SKM-1 treated with dmso at 0.1 percent for 144 hours (cell line): Measurements from ENCODE around the gene CLEC16A.
"Not testable (repeated sequence)": the region's sequence is repeated elsewhere in the genome, so short reads cannot be mapped to it uniquely, and the experiment has no call there.

Experiments used
- DNase-seq: peaks from one replicate; lab custom pipeline; 2025; ENCODE audit not compliant: unreplicated experiment; lab: John Stamatoyannopoulos, UW

CLEC16A gene

DNA sequence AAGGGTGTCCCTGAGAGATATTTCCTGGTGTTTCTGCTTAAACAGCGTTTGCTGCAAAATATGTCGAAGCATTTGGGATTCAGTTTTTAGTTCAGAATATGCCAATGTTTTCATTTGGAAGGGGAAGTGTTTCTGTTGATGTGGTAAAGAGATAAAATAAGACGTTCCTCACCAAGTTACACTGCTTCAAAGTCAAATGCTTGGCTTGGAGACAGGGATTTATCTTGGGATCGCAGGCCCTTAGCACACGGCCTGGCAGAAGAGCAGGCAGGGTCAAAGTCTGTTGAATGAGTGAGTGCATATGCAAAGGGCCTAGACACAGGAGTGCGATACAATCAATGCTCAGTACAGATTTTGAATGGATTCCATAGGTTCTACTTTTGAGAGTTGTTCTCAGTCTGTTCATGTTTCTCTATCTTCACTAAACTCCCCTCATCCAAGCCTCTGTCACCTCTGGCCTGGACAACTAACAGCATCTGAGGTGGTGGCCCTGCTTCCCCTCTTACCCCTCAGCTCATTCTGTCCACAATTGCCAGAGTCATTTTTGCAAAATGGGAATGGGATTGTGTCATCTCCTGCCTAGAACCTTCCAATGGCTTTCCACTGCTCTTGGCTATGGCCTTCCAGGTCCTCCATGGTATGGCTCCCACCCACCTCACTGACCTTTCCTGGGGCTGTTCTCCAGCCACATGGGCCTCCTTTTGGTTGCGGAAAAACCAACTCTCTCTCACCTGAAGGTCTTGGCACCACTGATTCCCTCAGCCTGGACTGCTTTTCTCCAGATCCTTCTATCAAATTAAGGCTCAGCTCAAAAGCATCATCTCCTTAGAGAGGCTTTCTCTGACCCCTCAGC lies 5.3 kb upstream of the CLEC16A start:
- DNase-seq, result no peak

DNA sequence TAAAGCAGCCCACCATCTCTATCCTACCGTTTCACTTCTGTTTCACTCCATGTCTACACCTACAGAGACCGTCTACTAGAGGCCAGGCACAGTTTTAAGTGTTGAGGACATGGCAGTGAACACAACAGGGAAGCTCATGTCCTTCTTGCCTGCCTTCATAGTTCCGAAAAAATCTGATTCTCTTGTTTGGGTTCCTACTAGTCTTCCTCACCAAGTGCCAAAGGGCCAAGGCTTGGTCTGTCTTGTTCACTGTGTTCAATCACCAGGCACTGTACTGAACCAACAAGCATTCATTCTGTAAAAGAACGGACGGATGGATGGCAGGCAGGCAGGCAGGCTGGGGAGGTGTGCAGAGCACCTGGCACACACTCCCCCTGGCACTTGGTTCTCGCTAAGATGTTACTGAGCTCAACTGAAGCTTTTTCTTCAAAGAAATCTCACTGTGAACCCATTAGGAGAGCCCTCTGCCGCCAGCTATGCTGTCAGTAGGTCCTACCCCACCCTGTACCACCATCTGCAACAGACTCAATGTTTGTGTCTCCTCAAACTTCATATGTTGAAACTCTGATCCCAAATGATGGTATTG lies 4.6 kb upstream of the CLEC16A start:
- no peak for DNase-seq

DNA sequence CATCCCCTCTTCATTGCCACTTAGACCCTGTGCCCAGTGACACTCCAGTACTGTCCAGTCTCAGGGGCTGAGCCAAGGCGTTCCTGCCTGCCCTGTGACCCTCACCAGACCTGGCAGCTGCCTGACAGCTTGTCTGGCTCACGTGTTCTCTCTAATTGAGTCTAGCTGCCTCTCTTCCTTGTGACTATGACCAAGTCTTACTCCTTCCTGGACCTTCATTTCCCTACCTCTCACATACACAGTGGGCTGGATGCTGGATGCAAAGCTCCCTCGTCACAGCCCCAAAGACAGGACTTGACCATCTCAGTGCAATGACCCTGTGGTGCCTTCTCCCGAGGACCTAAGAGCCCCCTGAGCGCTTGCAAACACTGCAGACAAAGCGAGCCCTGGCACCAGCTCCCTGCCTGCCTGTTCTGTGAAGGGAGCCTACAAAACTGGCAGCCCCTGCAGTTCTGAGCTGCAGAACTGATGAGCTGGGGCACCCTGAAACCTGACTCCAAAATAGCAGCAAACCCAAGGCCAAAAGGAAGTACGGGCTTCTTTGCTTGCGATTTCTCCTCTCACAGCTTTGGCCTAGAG lies 3.8 kb upstream of the CLEC16A start:
- DNase-seq, result no peak

DNA sequence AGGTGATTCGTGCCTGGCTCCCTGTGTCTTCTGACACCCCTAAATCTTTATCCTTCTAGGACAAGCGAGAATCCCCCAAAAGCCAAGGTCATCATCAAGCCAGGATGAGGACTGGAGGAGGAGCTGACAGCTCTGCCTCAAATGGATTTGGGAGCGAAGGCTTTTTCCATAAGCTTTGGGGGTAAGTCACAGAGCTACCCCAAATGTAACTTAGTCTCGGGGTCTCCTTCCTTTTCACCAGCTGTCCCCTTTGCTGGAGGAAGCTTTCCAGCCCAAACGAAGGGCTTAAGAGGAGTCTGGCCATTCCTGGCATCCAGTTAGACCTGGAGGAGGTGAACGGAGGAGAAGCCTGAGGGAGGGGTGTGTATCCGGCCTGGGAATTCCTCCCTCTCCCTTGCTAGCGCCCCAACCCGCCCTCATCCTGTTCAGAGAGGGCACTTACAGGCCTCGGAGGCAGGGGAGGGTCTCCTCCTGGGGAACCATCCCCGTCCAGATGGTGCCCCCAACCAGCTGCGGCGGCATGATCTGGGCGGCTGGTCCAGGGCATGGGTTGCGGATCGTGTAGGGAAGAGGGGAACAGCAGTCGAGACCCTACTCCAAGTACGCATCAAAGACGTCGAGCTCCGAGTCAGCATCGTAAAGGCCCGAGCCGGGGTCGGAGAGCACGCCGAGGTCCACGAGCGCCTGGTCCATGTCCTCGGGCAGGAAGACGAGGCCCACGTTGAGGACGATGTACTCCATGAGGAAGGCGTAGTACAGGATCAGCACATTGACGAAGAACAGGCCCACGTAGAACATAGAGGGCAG lies 3.0 kb upstream of the CLEC16A start:
- no peak for DNase-seq

DNA sequence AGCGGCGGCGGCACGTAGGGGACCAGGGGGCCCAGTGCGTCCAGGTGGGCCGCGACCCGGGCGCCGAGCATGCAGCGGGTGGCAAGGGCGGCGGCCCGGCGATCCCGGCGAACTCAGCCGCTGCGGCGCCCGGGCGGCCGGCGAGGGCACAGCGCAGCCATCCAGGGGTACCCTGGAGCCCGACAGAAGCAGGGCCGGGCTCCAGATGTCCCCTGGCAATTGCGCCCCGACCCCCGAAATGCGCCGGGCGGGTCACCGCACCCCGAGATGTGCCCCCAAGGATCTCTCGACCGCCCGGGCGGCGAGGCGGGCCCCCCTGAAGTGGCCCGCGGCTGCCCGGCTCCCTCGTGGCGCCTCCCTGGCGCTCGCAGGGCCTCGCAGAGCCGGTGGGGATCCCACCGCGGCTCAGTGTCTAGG lies 2.4 kb upstream of the CLEC16A start:
- not testable (repeated sequence) for DNase-seq

DNA sequence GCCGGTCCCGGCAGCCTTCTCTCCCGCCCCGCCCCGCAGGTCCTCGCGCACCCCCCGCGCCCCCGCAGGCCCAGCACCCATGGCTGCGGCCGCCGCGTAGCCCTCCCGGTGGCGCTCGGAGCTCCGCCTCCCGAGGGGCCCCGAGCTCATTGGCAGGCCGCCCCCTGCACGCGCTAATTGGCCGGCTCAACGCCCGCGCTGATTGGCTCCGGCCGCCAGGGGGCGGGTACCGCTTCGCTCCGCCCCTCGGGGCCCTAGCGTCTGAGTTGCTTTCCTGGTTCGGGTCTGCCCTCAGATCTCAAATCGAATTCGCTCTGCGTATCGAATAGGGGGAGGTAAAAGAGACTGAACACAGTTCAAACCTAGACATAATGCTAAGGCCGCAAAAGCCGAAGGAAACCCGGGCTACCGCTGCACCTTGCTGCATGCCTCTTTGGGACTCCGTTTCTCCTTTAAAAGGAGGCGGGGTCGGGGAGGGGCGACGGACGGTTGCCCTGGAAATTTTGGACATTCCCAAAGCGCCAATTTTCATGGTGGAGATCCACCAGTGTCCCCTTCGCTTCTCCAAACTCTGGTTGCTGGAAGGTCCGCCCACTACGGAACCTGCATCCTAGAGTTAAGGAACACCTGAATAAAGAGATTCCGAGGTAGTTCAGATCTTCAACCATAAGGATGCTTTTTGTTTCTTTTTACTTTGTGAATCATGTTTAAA lies 1.9 kb upstream of the CLEC16A start, which contains the start of gene DEXI:
DEXI (minus strand) TSS at position 117 of the 712 bp plus-strand sequence. CDS start 463 bp downstream, outside the sequence.
- peak; percentile 92 for DNase-seq

DNA sequence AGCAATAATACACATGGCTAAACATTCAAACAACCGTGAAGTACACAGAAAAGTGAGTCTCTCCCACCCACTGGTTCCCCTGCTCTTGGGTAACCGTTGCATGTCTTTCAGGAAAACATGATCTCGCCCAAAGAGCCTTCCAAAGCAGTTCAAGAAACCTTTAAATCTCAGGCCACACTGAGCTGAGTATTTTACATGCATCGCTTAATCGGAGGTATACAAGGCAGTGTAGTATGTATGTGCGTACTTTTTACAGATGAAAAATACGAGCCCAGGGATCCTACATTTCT lies 1.4 kb upstream of the CLEC16A start:
- DNase-seq, result no peak

DNA sequence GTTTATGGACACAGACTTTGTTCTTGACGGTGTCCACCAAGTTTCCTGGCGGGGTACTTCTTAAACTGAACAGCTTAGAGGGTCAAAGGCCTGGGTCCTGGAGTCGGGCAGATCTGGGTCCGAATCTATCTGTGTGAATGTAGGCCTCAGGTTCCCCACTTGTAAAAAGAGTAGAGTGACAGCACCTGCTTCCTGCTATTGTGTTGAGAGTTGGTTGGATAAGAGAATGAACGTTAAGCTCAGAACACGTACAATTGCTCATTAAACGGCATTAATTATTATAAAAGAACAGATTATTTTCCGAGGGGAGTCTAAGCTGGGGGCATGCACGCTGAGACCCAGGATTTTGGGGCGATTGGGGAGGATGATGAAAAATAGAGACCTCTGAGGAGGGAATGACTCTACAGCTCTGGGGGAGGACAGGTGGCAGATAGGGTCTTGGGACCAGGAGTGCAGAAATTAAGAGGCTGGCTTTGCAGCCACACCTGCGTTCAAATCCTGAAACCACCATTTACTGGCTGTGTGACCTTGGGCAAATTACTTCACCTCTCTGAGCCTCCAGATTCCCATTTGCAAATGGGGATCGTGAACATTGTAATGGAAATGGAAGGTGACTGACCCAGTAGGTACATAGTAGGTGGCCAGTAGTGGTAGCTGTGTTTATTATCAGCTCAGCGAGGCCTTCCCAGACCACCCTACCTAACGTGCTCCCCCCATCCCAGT lies 862 bp downstream of the CLEC16A start:
- DNase-seq, result no peak

DNA sequence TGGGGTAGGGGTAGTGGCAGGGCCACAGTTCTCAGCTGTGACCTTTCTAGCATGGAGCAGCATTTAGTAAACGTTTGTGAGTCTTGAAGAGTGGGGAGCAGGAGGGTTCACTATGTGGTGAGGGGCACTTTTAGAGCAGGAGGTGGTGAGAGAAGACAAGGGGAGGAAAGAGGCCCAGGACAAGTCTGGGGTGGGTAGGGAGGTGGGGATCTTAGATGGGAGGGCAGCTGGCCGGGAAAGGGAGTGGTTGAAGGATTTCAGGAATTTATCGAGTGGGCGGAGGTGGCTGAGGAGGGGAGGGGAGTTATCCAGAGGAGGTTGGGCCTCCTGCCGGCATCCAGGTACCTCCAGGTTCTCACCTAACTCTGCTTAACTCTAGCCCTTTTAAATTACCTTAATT lies 1.9 kb downstream of the CLEC16A start:
- DNase-seq, result no peak

DNA sequence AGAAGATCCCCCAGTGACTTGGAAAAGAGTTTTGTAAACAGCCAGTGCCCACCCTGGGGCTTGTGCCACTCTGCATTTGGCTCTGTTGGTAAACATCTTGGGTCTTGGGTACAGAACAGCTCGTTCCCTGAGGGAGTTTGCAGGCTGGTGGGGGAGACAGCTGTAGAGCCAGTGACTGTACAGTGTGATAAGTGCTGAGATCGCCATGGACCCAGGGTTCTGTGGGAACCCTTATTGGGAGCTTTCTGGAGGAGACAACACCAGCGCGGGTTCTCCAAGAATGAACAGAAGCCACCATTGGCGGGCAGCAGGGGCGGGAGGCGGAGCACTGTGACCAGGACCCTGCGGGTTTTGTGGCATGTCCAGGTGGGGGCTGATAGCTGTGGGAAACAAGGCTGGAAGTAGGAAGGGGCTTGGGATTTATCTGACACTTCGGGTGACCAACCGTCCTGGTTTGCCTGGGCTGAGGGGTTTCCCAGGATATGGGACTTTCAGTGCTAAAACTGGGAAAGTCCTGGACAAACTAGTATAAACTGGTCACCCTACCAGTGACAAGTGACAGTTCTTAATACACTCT lies 2.9 kb downstream of the CLEC16A start:
- no peak for DNase-seq

DNA sequence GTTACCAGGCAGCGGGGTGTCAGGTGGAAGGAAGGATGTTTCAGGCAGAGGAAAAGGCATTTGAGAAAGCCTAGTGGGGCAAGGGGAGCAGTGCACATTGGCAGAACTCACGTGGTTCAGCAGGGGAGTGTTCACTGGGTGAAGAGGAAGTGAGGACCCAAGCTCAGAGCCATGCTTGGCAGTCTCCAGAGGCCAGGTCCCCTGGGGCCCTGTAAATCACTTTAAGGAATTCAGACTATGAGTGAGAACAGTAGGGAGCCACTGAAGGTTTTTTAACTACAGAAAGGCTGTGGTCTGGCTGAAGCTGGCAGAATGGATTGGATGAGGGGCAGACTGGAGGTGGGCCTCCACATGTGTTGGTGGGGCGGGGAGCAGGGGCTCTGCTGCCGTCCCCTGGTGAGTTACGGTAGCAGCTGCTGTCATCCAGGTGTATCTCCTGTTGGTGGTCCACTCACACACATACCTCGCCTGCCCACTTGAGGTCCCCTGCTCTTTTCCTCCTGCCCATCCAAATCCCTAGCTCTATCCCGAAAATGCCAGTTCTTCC lies 5.1 kb downstream of the CLEC16A start:
- peak; percentile 95 for DNase-seq

DNA sequence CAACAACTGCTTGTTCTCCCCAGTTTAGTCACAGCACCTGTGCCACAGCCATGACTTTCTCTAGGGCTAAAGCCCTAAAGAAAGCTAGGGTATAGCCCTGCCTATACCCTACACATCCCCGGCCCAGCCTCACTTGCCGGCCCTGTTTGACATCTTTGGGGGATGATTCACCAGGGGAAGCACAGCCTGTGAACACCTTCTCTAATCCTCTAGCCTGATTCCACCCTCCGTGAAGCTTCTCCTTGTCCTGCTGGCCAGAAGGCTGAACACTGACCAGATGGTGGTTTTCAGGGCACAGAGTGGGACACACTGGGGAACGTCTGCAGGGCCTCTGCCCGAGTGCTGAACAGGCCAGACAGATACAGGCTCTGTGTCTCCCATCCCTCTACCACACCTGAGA lies 6.0 kb downstream of the CLEC16A start:
- no peak for DNase-seq

DNA sequence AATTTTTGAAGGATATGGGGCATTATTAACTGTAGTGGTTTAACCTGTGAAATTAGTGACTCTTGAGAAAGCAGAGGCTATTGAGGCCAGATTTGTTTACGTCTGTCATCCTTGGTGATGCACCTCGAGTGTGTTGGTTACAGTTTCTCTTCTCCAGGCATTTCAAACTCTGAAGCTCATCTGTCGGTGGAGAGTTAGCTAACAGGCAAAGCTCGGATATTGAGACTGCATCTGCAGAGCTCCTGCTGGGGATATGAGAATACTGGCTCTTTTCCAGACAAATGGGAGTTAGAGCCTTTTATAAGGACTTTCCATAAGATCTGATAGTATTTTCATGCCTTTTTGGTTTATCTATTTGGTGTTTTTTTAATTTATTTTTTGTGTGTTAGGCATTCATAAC lies 6.7 kb downstream of the CLEC16A start:
- DNase-seq, result no peak

DNA sequence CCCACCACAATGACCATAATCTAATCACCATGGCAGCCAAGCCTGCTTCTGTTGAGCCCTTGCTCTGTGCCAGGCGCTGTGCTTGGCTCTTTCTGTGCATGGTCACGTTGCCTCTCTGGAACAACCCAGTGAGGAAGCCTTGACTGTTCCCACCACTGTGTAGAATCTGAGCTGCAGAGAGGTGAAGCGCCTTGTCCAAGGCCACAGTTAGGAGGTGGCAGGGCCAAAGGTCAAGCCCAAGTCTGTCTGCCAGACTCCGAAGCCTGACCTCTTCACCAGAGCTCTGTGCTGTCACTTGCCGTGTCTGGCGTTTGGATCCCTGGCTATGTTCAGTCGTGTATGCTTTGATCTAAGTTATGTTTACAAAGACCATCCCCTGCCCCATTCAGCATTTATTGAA lies 10.5 kb downstream of the CLEC16A start:
- no peak for DNase-seq

DNA sequence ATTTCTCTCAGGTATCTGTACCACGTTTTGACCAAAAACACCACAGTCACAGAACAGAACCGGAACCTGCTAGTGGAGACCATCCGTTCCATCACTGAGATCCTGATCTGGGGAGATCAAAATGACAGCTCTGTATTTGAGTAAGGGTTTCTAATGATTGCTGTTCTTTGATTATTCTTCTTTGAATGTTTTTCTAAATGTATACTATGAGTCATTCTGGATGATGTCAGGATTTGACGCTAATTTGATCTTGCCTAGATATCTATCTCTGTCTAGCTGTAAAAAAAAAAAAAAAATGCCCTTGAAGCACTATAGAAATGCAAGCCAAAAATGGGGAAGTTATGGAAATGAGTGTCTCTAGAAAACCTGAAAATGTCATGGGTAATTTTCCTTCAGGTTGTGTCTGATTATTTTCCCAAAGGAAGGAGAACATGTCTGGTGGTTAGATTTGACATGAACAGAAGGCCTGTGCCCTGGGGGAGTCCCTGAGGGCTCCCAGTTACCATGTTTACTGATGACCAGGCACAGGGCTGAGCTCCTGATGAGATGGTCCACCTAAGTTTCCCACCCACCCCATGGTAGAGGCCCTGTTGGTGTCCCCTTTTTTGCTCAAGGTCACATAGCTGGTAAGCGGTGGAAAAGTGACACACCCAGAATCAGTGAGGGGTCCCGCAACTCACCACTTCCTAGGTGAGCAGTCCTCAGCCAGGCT lies 13.6 kb downstream of the CLEC16A start:
- DNase-seq, result no peak

DNA sequence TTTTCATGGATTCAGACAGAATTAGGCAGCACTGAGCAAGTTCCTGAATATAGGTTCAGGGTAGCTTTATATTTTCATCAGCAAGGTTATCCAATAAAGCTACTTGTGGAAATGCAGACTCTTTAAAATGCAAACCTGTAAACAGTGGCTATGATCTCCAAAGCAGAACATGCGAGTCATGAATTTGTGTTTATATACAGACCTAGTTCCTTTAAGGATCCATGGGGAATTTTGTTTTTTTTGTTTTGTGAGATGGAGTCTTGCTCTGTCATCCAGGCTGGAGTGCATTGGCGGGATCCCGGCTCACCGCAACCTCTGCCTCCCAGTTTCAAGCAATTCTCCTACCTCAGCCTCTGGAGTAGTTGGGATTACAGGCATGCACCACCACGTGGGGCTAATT lies 14.8 kb downstream of the CLEC16A start:
- no peak for DNase-seq

DNA sequence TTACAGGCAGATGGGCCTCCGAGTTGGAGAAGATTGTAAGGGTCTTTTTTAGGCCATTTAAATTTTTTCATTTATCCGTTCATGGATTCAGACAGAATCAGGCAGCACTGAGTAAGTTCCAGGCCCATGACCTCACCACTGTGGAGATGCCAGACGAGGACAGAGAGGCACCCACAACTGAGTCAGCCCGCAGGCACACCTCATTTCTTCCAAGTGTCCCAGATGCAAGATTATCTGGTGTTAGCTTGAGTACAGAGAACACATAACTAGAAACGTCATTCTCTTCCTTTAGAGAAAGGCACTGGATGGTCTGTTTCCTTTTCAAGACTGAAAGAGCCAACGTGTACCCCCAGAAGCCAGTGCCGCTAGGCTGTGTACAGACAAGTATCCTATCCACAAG lies 16.9 kb downstream of the CLEC16A start:
- no peak for DNase-seq

DNA sequence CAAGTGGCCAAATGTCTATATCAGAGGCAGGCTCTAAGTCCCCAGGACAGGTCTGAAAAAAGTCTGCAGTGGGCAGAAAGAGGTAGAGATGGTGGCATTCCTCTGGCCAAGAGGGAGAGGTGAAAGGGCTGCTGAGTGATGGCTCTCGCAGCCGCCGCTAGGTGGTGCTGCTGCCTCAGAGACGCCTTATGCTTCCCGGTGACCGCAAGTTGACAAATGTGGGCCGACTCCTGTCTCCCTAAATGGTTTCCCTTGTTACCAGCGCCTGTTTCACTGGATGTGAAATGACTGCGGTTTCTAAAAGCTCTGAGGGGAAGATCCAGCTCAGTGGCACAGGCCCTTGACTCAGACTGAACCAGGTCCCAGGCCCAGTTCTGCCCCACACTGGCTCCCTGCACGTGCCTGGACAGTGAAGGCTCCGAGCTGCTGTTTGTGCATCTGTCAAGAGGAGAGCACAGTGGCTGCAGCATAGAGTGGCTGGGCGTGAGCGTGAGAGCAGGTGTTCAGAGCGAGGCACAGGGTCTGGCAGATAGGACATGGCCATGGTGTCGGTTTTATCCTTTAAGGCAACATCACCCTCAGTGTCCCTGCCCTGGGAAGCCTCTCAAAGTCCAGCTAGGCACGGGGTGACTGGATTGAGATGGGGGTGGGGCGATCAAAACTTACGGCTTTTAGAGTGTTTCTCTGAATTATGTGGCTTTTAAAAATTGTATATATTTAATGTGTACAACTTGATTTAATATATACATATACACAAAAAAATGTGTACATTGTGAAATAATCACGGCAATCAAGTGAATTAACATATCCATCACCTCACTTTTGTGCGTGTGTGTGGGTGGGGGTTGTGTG lies 19.9 kb downstream of the CLEC16A start:
- DNase-seq, result peak; percentile 78
